Mucosa of descending colon (tissue), 3 donors: ENCODE measurements around the gene PHF2. TPM values are rescaled to one million over a fixed set of nuclear protein-coding genes. Genes with fewer than 3 reads are reported as not detected.

Source experiments
- ATAC-seq: fragments of 200-7000 bp; cut with Tn5 transposase; one replicate; pipeline ENCODE4 v1.9.1; 2020; ENCODE audit warnings: mild to moderate bottlenecking, moderate library complexity
- DNase-seq, 3 donors: peaks; one replicate each; pipeline ENCODE4 v3.0.0-alpha.2; 2020
- H3K36me3 ChIP-seq: fragments of 200-600 bp; one replicate; pipeline ENCODE4 v1.8.0; 2021; ENCODE audit warnings: low read depth, mild to moderate bottlenecking
- H3K4me1 ChIP-seq: fragments of 200-600 bp; one replicate; pipeline ENCODE4 v1.8.0; 2021; ENCODE audit warnings: low read depth, mild to moderate bottlenecking
- H3K4me3 ChIP-seq: fragments of 200-600 bp; one replicate; pipeline ENCODE4 v1.8.0; 2021; ENCODE audit warnings: mild to moderate bottlenecking
- H3K9me3 ChIP-seq: fragments of 200-600 bp; one replicate; pipeline ENCODE4 v1.8.0; 2021; ENCODE audit warnings: mild to moderate bottlenecking
- CTCF ChIP-seq: fragments of 200-600 bp; IDR thresholded peaks from one replicate; pipeline ENCODE4 v1.8.0; 2022; ENCODE audit warnings: antibody characterized with exemption, mild to moderate bottlenecking
- intact Hi-C, 2 donors: fragments of 100-400 bp; cut with DNase I in 1 of 2; cut with micrococcal nuclease in 1 of 2; formaldehyde crosslinking; loops; one replicate each; pipeline versions ENCODE4 v1.11.0 to v1.11.1; 2022; cut with DNase I, micrococcal nuclease
- total RNA-seq, 3 donors: library from RNA; stranded (reverse); fragmentation: NEBNext Ultra II Directional in 2 of 3; extraction: Animal tissue kit (Norgen Biotek cat#: 25700) in 2 of 3; gene quantifications; one replicate each; pipeline versions ENCODE4 v1.2.1 to v1.2.4, GENCODE V29; 2021 to 2023
- donor health status: DM: no; HTN: no; CAD: no; lungs with moderate emphysema.
- donor health status: DM: no; HTN: no; CAD: no.
- donor health status: DM: no; HTN: yes; CAD: no.

PHF2 gene
- total RNA-seq, 3 donors from 2014 or later: 19.1 to 42.9 (median 21.7) TPM

- TF ChIP-seq CTCF: no peak
- DNase-seq (no peak), ATAC-seq (no peak)
- intact Hi-C loops: no loop called here
- Histone ChIP-seq H3K36me3 (no peaks in the 10 kb centered on the region), H3K4me1 (peaks cover 20% of the 10 kb centered on the region), H3K4me3 (no peak overlapping the region), H3K9me3 (no peaks in the 10 kb centered on the region)
Observed at GRCh38 chr9:93603906-93604326, 27.5 kb downstream of the PHF2 start.

GRCh38 chr9:93606187-93606586 is 29.8 kb downstream of the PHF2 start:
- H3K9me3 ChIP-seq: peaks cover 8% of the 10 kb centered on the region
- ATAC-seq: no peak
- intact Hi-C loops: no loop called here
- no peak for TF ChIP-seq CTCF
- no peaks in the 10 kb centered on the region for H3K36me3 ChIP-seq
- no peak for DNase-seq
- H3K4me3 ChIP-seq: no peak overlapping the region
- no peaks in the 10 kb centered on the region for H3K4me1 ChIP-seq

- no peak for TF ChIP-seq CTCF
- Histone ChIP-seq H3K4me1 (peaks cover 4% of the 10 kb centered on the region), H3K4me3 (no peak overlapping the region), H3K9me3 (peaks cover 8% of the 10 kb centered on the region), H3K36me3 (no peaks in the 10 kb centered on the region)
- intact Hi-C loops: no loop called here
- ATAC-seq (no peak), DNase-seq (no peak)
Observed at GRCh38 chr9:93610206-93610605, 33.8 kb downstream of the PHF2 start.

GRCh38 chr9:93612052-93612795 is 35.8 kb downstream of the PHF2 start:
- Histone ChIP-seq H3K4me3 (no peak overlapping the region), H3K36me3 (no peaks in the 10 kb centered on the region), H3K9me3 (peaks cover 8% of the 10 kb centered on the region), H3K4me1 (peaks cover 4% of the 10 kb centered on the region)
- intact Hi-C loops: no loop called here
- DNase-seq: no peak
- no peak for ATAC-seq
- no peak for TF ChIP-seq CTCF

GRCh38 chr9:93612796-93613154 is 36.4 kb downstream of the PHF2 start:
- intact Hi-C loops: no loop called here
- Histone ChIP-seq H3K4me3 (no peak overlapping the region), H3K36me3 (no peaks in the 10 kb centered on the region), H3K9me3 (peaks cover 8% of the 10 kb centered on the region), H3K4me1 (peaks cover 4% of the 10 kb centered on the region)
- no peak for DNase-seq
- no peak for TF ChIP-seq CTCF
- ATAC-seq: peak; percentile 18
